Adrenal gland (tissue), 12 donors: Measurements from ENCODE around the gene DTX1. TPM values are rescaled to one million over a fixed set of nuclear protein-coding genes. Genes with fewer than 3 reads are reported as not detected.
"Not testable (repeated sequence)": the region's sequence is repeated elsewhere in the genome, so short reads cannot be mapped to it uniquely, and the experiment has no call there.

Experiments
- DNase-seq, 7 donors: peaks; one replicate each; pipeline ENCODE4 v3.0.0-alpha.2; 2019 to 2020
- H3K27ac ChIP-seq, 5 donors: fragments of 200-600 bp; sonication (generic) in 4 of 5; 1 replicate in 3 of 5; 2 replicates in 2 of 5; pipeline versions ENCODE4 v1.5.1 to v1.8.0; 2016 to 2020; ENCODE audit warnings: mild to moderate bottlenecking in 1 of 5
- H3K27me3 ChIP-seq: fragments of 200-600 bp; 2 replicates; pipeline ENCODE4 v1.8.0; 2021
- H3K36me3 ChIP-seq, 2 donors: fragments of 200-600 bp; replicated peaks in 1 of 2; 1 replicate in 1 of 2; 2 replicates in 1 of 2; pipeline versions ENCODE4 v1.5.1 to v1.8.0; 2018 to 2022
- H3K4me1 ChIP-seq, 2 donors: fragments of 200-600 bp; replicated peaks in 1 of 2; 1 replicate in 1 of 2; 2 replicates in 1 of 2; pipeline versions ENCODE4 v1.5.1 to v1.8.0; 2018 to 2021
- H3K4me3 ChIP-seq, 4 donors: fragments of 200-600 bp; sonication (generic) in 3 of 4; one replicate each; pipeline ENCODE4 v1.5.1; 2016 to 2018
- H3K9me3 ChIP-seq, 3 donors: fragments of 200-600 bp; sonication (generic) in 1 of 3; replicated peaks in 1 of 3; 1 replicate in 2 of 3; 2 replicates in 1 of 3; pipeline versions ENCODE4 v1.5.1 to v1.8.0; 2016 to 2021
- POLR2A ChIP-seq, 2 donors: fragments of 450-650 bp; IDR thresholded peaks; one replicate each; pipeline ENCODE4 v1.6.1; 2017; ENCODE audit warnings: antibody characterized with exemption in 2 of 2, mild to moderate bottlenecking in 2 of 2, moderate library complexity in 1 of 2
- WGBS, 4 donors: extraction: QIAGEN DNeasy Blood & Tissue Kit in 2 of 4; methylation state at CpG; one replicate each; pipeline versions ENCODE4 v1.1.5 to v1.1.7; 2013 to 2017; 5-methylcytosine and 5-hydroxymethylcytosine counted together
- intact Hi-C, 2 donors: fragments of 100-400 bp; cut with DNase I; formaldehyde crosslinking; loops; one replicate each; pipeline versions ENCODE4 v1.14.1 to v1.15.0; 2022 to 2023
- polyA plus RNA-seq, 3 donors: library from polyadenylated mRNA; stranded (reverse); fragments of 200-250 nt in 2 of 3; fragments of 350-450 nt in 1 of 3; fragmentation: Illumina TruSeq in 1 of 3; extraction: RNeasy Lipid Tissue Mini Kit (QIAGEN cat#74804) in 1 of 3; gene quantifications; one replicate each; pipeline ENCODE4 v1.2.3, GENCODE V29; 2013 to 2014
- total RNA-seq, 9 donors: library from RNA; depleted of rRNA in 4 of 9; stranded (reverse); fragments of >200 nt in 4 of 9; fragments of 120-200 nt in 1 of 9; fragmentation: NEBNext Ultra II Directional in 1 of 9; extraction: Animal tissue kit (Norgen Biotek cat#: 25700) in 1 of 9; gene quantifications; one replicate each; pipeline versions ENCODE4 v1.1.0 to v1.2.4, GENCODE V29; 2013 to 2023
- TF ChIP-seq, protein P1 (sequence below), 6 experiments: fragments of 450-650 bp in 4 of 6; fragments of 200-600 bp in 2 of 6; sonication (generic) in 1 of 6; IDR thresholded peaks; 1 replicate in 5 of 6; 2 replicates in 1 of 6; pipeline versions ENCODE4 v1.5.1 to v1.8.0; 2016 to 2021; ENCODE audit warnings: antibody characterized with exemption in 6 of 6, mild to moderate bottlenecking in 2 of 6, moderate library complexity in 1 of 6
- donor health status: healthy with polysubstance abuse.
- donor health status: Bipolar disorder and iron deficiency.
- donor health status: DM: yes; HTN: yes; CAD: no.
- donor health status: DM: no; HTN: no; CAD: no.
- donor health status: DM: no; HTN: no; CAD: no.
- donor health status: DM: yes; HTN: yes; CAD: no.

The DTX1 gene
- total and polyA plus RNA-seq, 12 donors = 1.3 to 20.0 (median 6.9) TPM

DNA sequence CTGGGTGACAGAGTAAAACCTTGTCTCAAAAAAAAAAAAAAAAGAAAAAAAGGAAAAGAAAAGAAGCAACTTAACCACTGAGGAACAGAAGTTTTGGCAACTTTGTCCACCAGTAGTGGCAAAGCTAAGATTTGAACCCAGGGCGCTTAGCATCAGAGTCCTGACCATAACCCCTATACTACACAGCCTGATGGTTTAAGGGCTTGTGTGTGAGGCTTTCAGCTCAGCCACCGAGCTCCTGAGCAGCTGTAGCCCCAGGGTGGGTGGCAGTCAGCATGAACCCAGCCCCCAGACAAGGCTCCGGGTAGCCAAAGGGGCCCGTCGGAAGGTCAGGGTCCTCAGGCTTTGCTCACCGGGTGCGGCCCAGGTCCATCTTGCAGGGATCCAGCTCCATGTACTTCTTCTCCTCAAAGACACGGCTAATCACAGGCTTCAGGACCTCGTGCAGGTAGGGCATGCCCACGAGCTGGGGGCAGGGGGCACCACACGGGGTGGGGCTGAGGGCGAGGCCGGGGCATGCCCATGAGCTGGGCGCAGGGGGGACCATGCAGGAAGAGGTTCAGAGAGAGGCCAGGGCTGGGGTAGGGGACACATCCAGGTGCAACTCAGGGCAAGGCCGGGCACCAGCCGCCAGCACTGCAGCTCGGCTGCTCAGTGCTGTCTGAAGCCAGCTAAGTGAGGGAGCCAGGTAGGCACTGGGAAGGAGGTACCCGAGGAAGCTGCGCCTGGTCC, 58.1 kb downstream of the DTX1 start:
- Histone ChIP-seq H3K9me3 (no peaks in the 10 kb centered on the region), H3K36me3 (no peaks in the 10 kb centered on the region), H3K27me3 (no peaks in the 10 kb centered on the region), H3K4me3 (no peak overlapping the region), H3K27ac (no peak overlapping the region), H3K4me1 (peaks cover 8 to 9% of the 10 kb centered on the region in 2 donors)
- WGBS, 4 donors = 84 to 89% (median 86%) methylated on average over 11 to 19 of the region's 19 CpGs
- TF ChIP-seq POLR2A (IDR thresholded peaks at IDR 0.05) = no peak
- TF ChIP-seq, protein P1, sequence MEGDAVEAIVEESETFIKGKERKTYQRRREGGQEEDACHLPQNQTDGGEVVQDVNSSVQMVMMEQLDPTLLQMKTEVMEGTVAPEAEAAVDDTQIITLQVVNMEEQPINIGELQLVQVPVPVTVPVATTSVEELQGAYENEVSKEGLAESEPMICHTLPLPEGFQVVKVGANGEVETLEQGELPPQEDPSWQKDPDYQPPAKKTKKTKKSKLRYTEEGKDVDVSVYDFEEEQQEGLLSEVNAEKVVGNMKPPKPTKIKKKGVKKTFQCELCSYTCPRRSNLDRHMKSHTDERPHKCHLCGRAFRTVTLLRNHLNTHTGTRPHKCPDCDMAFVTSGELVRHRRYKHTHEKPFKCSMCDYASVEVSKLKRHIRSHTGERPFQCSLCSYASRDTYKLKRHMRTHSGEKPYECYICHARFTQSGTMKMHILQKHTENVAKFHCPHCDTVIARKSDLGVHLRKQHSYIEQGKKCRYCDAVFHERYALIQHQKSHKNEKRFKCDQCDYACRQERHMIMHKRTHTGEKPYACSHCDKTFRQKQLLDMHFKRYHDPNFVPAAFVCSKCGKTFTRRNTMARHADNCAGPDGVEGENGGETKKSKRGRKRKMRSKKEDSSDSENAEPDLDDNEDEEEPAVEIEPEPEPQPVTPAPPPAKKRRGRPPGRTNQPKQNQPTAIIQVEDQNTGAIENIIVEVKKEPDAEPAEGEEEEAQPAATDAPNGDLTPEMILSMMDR (IDR thresholded peaks at IDR 0.05) = no peak
- DNase-seq = no peak
- intact Hi-C loops = no loop called here

DNA sequence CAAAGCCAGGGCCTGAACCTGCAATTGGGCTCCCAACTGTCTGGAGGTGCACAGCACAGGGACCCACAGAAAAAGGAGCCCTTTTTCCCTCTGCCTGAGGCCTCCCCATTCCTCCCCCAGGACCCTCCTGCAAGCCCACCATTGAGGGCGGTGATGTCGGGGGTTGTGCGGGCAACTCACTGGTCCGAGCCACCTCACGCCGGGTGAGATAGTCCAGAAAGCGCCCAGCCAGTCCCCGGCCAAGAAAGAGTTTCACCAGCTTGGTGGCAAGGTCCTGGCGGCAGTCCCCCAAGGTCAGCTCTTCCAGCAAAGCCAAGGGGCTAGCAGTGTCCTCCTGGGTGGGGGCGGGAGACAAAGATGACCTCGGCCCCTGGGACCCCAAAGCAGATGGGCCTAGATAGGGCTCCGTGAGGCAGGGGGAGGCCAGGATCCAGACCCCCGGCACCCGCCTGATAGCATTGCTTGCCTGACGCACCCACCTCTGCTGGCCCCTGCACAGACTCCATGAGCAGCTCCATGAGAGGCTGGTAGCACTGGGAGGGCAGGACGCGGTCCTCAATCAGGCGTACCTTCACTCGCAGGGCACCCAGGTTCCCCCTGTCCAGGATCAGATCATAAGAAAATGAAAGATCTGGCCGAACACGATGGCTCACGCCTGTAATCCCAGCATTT, 59.1 kb downstream of the DTX1 start:
- Histone ChIP-seq H3K36me3 (no peaks in the 10 kb centered on the region), H3K27me3 (no peaks in the 10 kb centered on the region), H3K27ac (peak overlapping the region in 4 of 5 donors; percentile 1 to 60 (median 52)), H3K9me3 (no peaks in the 10 kb centered on the region), H3K4me3 (no peak overlapping the region), H3K4me1 (peaks cover 8 to 9% of the 10 kb centered on the region in 2 donors)
- peak in 4 of 7 donors; percentile 46 to 61 (median 50) for DNase-seq
- 51 to 77% (median 56%) methylated on average over 9 to 22 of the region's 22 CpGs for WGBS, 4 donors
- intact Hi-C loops = no loop called here
- no peak for TF ChIP-seq POLR2A (IDR thresholded peaks at IDR 0.05)
- TF ChIP-seq, protein P1 (IDR thresholded peaks at IDR 0.05) = no peak

DNA sequence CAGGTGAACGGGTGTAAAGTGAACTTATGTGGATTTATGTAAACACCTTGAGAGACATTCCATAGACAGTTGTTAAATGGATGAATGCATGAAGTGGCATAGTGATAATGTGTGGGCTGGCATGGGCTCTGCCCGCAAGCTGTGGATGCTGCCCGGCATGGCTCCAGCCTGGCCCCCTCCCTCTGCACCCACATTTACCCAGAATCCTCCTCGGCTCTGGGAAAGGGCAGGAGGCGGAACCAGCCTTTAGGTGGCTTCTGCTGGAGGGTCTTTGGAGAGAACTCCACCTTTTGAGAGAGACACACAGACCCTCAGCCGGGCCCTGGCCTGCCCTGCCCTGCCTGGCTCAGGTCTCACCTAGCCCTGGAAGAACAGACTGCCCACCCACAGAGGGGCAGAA, 60.3 kb downstream of the DTX1 start:
- DNase-seq = no peak
- Histone ChIP-seq H3K4me3 (no peak overlapping the region), H3K4me1 (peaks cover 8 to 9% of the 10 kb centered on the region in 2 donors), H3K36me3 (no peaks in the 10 kb centered on the region), H3K27ac (peak overlapping the region in 1 of 5 donors; percentile 5), H3K27me3 (no peaks in the 10 kb centered on the region), H3K9me3 (no peaks in the 10 kb centered on the region)
- TF ChIP-seq, protein P1 (IDR thresholded peaks at IDR 0.05) = no peak
- no peak for TF ChIP-seq POLR2A (IDR thresholded peaks at IDR 0.05)
- intact Hi-C loops = no loop called here
- 56 to 82% (median 72%) methylated on average over 3 to 6 of the region's 6 CpGs for whole genome bisulfite sequencing, 4 donors

DNA sequence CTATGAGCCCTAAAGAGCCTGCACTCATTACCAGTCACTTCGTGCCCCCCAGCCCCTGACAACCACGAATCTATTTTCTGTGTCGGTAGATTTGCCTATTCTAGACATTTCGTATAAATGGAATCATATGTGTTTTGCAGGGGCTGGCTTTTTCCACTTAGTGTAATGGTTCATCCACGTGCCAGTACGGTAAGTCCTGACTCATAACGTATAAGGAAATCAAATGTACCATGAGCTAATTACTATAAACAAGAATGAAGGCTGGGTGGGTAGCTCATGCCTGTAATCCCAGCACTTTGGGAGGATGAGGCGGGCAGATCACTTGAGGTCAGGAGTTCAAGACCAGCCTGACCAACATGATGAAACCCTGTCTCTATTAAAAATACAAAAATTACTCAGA, 61.2 kb downstream of the DTX1 start:
- H3K4me3 ChIP-seq, H3K27ac ChIP-seq, intact Hi-C loops, H3K27me3 ChIP-seq, H3K9me3 ChIP-seq, H3K4me1 ChIP-seq, DNase-seq, H3K36me3 ChIP-seq: not testable (repeated sequence)
- whole genome bisulfite sequencing, 4 donors = 76 to 86% (median 83%) methylated on average over 8 of the region's 8 CpGs
